Astrocyte (in vitro differentiated cells and primary cell): ENCODE measurements around the gene ANKDD1B. TPM values are rescaled to one million over a fixed set of nuclear protein-coding genes. Genes with fewer than 3 reads are reported as not detected.

ENCODE experiments used
- DNase-seq: peaks from one replicate; pipeline ENCODE4 v3.0.0-alpha.2; 2010; ENCODE audit warnings: low read depth
- FAIRE-seq: peaks from 2 replicates; lab custom pipeline; 2011; peaks lifted over from hg19 to GRCh38; lab: Jason Lieb, UNC
- H2AFZ ChIP-seq: 2 replicates; pipeline ENCODE4 v1.6.0; 2012; ENCODE audit warnings: low read depth, low read length, inconsistent platforms
- H3K27ac ChIP-seq: 2 replicates; pipeline ENCODE4 v1.5.1; 2011; ENCODE audit warnings: low read depth, low read length, inconsistent platforms
- H3K27me3 ChIP-seq: 2 replicates; pipeline ENCODE4 v1.6.0; 2011; ENCODE audit warnings: low read length, inconsistent platforms; ENCODE audit not compliant: insufficient read depth
- H3K36me3 ChIP-seq: 2 replicates; pipeline ENCODE4 v1.5.1; 2011; ENCODE audit warnings: low read length, inconsistent platforms; ENCODE audit not compliant: insufficient read depth
- H3K4me1 ChIP-seq: 2 replicates; pipeline ENCODE4 v1.5.1; 2011; ENCODE audit warnings: low read length, inconsistent platforms; ENCODE audit not compliant: insufficient read depth
- H3K4me2 ChIP-seq: 2 replicates; pipeline ENCODE4 v1.6.0; 2012; ENCODE audit warnings: low read length, inconsistent platforms
- H3K4me3 ChIP-seq: 2 replicates; pipeline ENCODE4 v1.5.1; 2011; ENCODE audit warnings: low read depth, mild to moderate bottlenecking, low read length, inconsistent platforms; ENCODE audit not compliant: insufficient read depth
- H3K79me2 ChIP-seq: 2 replicates; pipeline ENCODE4 v1.6.0; 2012; ENCODE audit warnings: mild to moderate bottlenecking, low read length, inconsistent platforms; ENCODE audit not compliant: insufficient read depth
- H3K9ac ChIP-seq: 2 replicates; pipeline ENCODE4 v1.6.0; 2012; ENCODE audit warnings: mild to moderate bottlenecking, low read length, inconsistent platforms
- H3K9me3 ChIP-seq: 2 replicates; pipeline ENCODE4 v1.5.1; 2012; ENCODE audit warnings: low read depth, mild to moderate bottlenecking, low read length, inconsistent platforms; ENCODE audit not compliant: insufficient read depth
- H4K20me1 ChIP-seq: 2 replicates; pipeline ENCODE4 v1.6.0; 2012; ENCODE audit warnings: low read length, inconsistent platforms; ENCODE audit not compliant: insufficient read depth
- H3K27ac Mint-ChIP-seq: one replicate; pipeline ENCODE4 v1.8.0; 2021; ENCODE audit warnings: mild to moderate bottlenecking, mixed read lengths; ENCODE audit not compliant: unreplicated experiment
- H3K27me3 Mint-ChIP-seq: one replicate; pipeline ENCODE4 v1.8.0; 2021; ENCODE audit warnings: low read depth, mixed read lengths; ENCODE audit not compliant: unreplicated experiment
- H3K36me3 Mint-ChIP-seq: one replicate; pipeline ENCODE4 v1.8.0; 2021; ENCODE audit warnings: low read depth, mixed read lengths; ENCODE audit not compliant: unreplicated experiment
- H3K4me1 Mint-ChIP-seq: one replicate; pipeline ENCODE4 v1.8.0; 2021; ENCODE audit warnings: low read depth, mixed read lengths; ENCODE audit not compliant: unreplicated experiment
- H3K4me3 Mint-ChIP-seq: one replicate; pipeline ENCODE4 v1.8.0; 2021; ENCODE audit warnings: mild to moderate bottlenecking, moderate library complexity, mixed read lengths; ENCODE audit not compliant: unreplicated experiment
- H3K9me3 Mint-ChIP-seq: one replicate; pipeline ENCODE4 v1.8.0; 2021; ENCODE audit warnings: mild to moderate bottlenecking, mixed read lengths; ENCODE audit not compliant: unreplicated experiment
- EZH2 ChIP-seq: IDR thresholded peaks from 2 replicates; pipeline ENCODE4 v1.6.1; 2012; ENCODE audit warnings: mild to moderate bottlenecking, low read length, inconsistent platforms; ENCODE audit not compliant: insufficient read depth
- total RNA-seq: library from RNA; stranded (reverse); gene quantifications from 2 replicates; pipeline ENCODE4 v1.2.1, GENCODE V29; 2021
- TF ChIP-seq, protein P1 (sequence below): IDR thresholded peaks from 2 replicates; pipeline ENCODE4 v1.5.1; 2011; ENCODE audit warnings: low read depth, mild to moderate bottlenecking, inconsistent platforms, low read length, moderate library complexity; ENCODE audit not compliant: insufficient read depth

ANKDD1B gene
- total RNA-seq, 1 donor from 2014 or later = 0.59 TPM

DNA sequence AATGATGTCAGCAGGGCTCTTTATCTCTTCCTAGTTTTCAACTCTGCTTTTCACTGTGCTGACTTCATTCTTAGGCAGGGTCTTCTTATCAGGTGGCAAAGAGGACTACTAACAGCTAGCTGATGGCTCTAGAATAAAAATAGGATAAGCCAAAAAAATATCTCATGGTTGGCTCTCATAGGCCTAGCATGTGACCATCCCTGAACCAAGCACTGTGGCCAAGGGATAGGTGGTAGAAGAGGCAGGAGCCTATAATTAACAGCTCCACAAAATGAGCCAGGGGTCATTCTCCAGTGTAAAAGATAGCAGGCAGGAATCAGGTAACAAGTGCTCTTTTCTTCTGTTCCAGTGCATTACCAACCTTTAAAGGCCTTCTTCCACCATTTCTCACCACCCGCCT, 21.1 kb downstream of the ANKDD1B start:
- Histone ChIP-seq H2AFZ (no peak overlapping the region), H4K20me1 (no peaks in the 10 kb centered on the region), H3K9ac (no peak overlapping the region), H3K9me3 (no peaks in the 10 kb centered on the region), H3K4me3 (no peak overlapping the region), H3K27ac (no peak overlapping the region), H3K4me2 (no peak overlapping the region), H3K36me3 (no peaks in the 10 kb centered on the region), H3K4me1 (no peaks in the 10 kb centered on the region), H3K79me2 (no peaks in the 10 kb centered on the region), H3K27me3 (no peaks in the 10 kb centered on the region)
- H3K4me1 Mint-ChIP-seq = no peaks in the 10 kb centered on the region
- no peaks in the 10 kb centered on the region for H3K27me3 Mint-ChIP-seq
- H3K36me3 Mint-ChIP-seq = peaks cover 4% of the 10 kb centered on the region
- H3K4me3 Mint-ChIP-seq = no peak overlapping the region
- TF ChIP-seq, protein P1, sequence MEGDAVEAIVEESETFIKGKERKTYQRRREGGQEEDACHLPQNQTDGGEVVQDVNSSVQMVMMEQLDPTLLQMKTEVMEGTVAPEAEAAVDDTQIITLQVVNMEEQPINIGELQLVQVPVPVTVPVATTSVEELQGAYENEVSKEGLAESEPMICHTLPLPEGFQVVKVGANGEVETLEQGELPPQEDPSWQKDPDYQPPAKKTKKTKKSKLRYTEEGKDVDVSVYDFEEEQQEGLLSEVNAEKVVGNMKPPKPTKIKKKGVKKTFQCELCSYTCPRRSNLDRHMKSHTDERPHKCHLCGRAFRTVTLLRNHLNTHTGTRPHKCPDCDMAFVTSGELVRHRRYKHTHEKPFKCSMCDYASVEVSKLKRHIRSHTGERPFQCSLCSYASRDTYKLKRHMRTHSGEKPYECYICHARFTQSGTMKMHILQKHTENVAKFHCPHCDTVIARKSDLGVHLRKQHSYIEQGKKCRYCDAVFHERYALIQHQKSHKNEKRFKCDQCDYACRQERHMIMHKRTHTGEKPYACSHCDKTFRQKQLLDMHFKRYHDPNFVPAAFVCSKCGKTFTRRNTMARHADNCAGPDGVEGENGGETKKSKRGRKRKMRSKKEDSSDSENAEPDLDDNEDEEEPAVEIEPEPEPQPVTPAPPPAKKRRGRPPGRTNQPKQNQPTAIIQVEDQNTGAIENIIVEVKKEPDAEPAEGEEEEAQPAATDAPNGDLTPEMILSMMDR = no peak
- no peak for TF ChIP-seq EZH2
- DNase-seq = no peak
- FAIRE-seq = no peak
- H3K27ac Mint-ChIP-seq = no peak overlapping the region
- H3K9me3 Mint-ChIP-seq = no peaks in the 10 kb centered on the region

DNA sequence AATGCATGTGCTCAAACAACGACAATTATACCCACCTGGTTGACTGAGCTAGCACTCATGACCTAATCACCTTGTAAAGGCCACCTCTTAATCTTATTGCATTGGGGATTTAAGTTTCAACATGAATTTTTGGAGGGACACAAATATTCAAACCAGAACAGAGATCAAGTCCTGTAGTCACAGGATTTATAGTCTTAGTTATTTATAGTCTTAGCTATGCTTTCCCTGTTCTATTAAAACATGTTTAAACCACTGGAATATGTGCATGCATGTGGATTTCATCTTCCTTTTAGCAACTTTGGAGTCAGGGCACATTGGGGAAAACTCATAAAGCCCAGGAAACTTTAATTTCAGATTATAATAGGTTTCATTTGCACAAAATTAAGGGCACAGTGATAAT, 26.7 kb downstream of the ANKDD1B start:
- no peak overlapping the region for H3K4me3 Mint-ChIP-seq

More for the DNA sequence above, 26.7 kb downstream of the ANKDD1B start:
- Histone ChIP-seq H3K27me3 (no peaks in the 10 kb centered on the region), H3K4me2 (no peak overlapping the region), H3K9me3 (no peaks in the 10 kb centered on the region), H3K9ac (no peak overlapping the region), H4K20me1 (no peaks in the 10 kb centered on the region), H2AFZ (no peak overlapping the region), H3K79me2 (no peaks in the 10 kb centered on the region), H3K36me3 (no peaks in the 10 kb centered on the region), H3K4me1 (peaks cover 14% of the 10 kb centered on the region), H3K27ac (no peak overlapping the region), H3K4me3 (no peak overlapping the region)
- FAIRE-seq (no peak), DNase-seq (no peak)
- H3K27ac Mint-ChIP-seq = no peak overlapping the region
- no peaks in the 10 kb centered on the region for H3K27me3 Mint-ChIP-seq
- H3K36me3 Mint-ChIP-seq = peaks cover 4% of the 10 kb centered on the region
- H3K4me1 Mint-ChIP-seq = peaks cover 7% of the 10 kb centered on the region
- TF ChIP-seq, protein P1 = no peak
- no peak for TF ChIP-seq EZH2
- H3K9me3 Mint-ChIP-seq = no peaks in the 10 kb centered on the region
